OCI-LY7 (cell line): ENCODE data around the gene DGKB.

Source experiments
- CTCF ChIP-seq: fragments of 200-600 bp; sonication (generic); conservative IDR thresholded peaks from 2 replicates; pipeline ENCODE4 v1.5.1; 2014; ENCODE audit warnings: mild to moderate bottlenecking, antibody characterized with exemption, low read length, moderate library complexity, mixed read lengths
- EZH2phosphoT487 ChIP-seq: fragments of 200-600 bp; sonication (generic); IDR thresholded peaks from 2 replicates; pipeline ENCODE4 v1.6.1; 2018; ENCODE audit warnings: low read depth, borderline replicate concordance, mild to moderate bottlenecking, mixed run types, antibody characterized with exemption, low read length, moderate library complexity, mixed read lengths

GRCh38 chr7:14551310-14551709 is 351.2 kb downstream of the DGKB start:
- TF ChIP-seq CTCF, result no peak
- no peak for TF ChIP-seq EZH2phosphoT487
